SU-DHL-6 (cell line): Measurements from ENCODE around the gene TRAPPC2.

Experiments used
- H2AFZ ChIP-seq: fragments of 200-600 bp; sonication (generic); 2 replicates; pipeline ENCODE4 v1.6.1; 2014; ENCODE audit warnings: low read depth, mild to moderate bottlenecking, moderate library complexity, mixed read lengths, antibody characterized with exemption, low read length; ENCODE audit not compliant: severe bottlenecking
- H3F3A ChIP-seq: fragments of 200-600 bp; shearing (Covaris generic); 2 replicates; pipeline ENCODE4 v1.6.0; 2016; ENCODE audit warnings: antibody characterized with exemption, mild to moderate bottlenecking; ENCODE audit not compliant: insufficient read depth
- H3K27ac ChIP-seq: fragments of 200-600 bp; sonication (generic); 2 replicates; pipeline ENCODE4 v1.5.1; 2016; ENCODE audit warnings: low read depth, mild to moderate bottlenecking, low read length, moderate library complexity, mixed read lengths
- H3K27me3 ChIP-seq: fragments of 200-600 bp; sonication (generic), shearing (Covaris generic); 2 replicates; pipeline ENCODE4 v1.6.0; 2014; ENCODE audit warnings: mild to moderate bottlenecking, low read length
- H3K36me3 ChIP-seq: fragments of 200-600 bp; sonication (generic); 2 replicates; pipeline ENCODE4 v1.6.1; 2014; ENCODE audit warnings: mild to moderate bottlenecking, low read length, mixed read lengths
- H3K4me2 ChIP-seq: fragments of 300-600, 200-600 bp; shearing (Covaris generic), sonication (generic); 2 replicates; pipeline ENCODE4 v1.6.0; 2014; ENCODE audit warnings: low read length, low read depth, mild to moderate bottlenecking; ENCODE audit not compliant: poor library complexity, severe bottlenecking
- H3K4me3 ChIP-seq: fragments of 200-600 bp; sonication (generic); 2 replicates; pipeline ENCODE4 v1.5.1; 2014; ENCODE audit warnings: antibody characterized with exemption, low read length, mild to moderate bottlenecking, mixed read lengths; ENCODE audit not compliant: insufficient read depth, poor library complexity, severe bottlenecking
- H3K79me2 ChIP-seq: fragments of 200-600 bp; sonication (generic); 2 replicates; pipeline ENCODE4 v1.6.1; 2014; ENCODE audit warnings: mild to moderate bottlenecking, low read length, moderate library complexity; ENCODE audit not compliant: insufficient read depth
- H3K9ac ChIP-seq: fragments of 200-600 bp; sonication (generic); 2 replicates; pipeline ENCODE4 v1.7.0; 2014; ENCODE audit warnings: mild to moderate bottlenecking, low read length
- H3K9me2 ChIP-seq: fragments of 200-600 bp; sonication (generic); replicated peaks from 2 replicates; pipeline ENCODE4 v1.6.1; 2014; ENCODE audit warnings: low read length; ENCODE audit not compliant: insufficient read depth
- H3K9me3 ChIP-seq: fragments of 200-600 bp; sonication (generic); 2 replicates; pipeline ENCODE4 v1.6.1; 2014; ENCODE audit warnings: low read length, mixed read lengths; ENCODE audit not compliant: insufficient read depth
- H4K20me1 ChIP-seq: fragments of 200-600 bp; sonication (generic); 2 replicates; pipeline ENCODE4 v1.6.1; 2014; ENCODE audit warnings: low read depth, mild to moderate bottlenecking, antibody characterized with exemption, low read length, moderate library complexity, mixed read lengths
- CTCF ChIP-seq: fragments of 200-600 bp; sonication (generic); IDR thresholded peaks from one replicate; pipeline ENCODE4 v1.5.1; 2017; ENCODE audit warnings: antibody characterized with exemption, mild to moderate bottlenecking, low read length, moderate library complexity; ENCODE audit not compliant: insufficient read depth, poor library complexity, severe bottlenecking
- EZH2phosphoT487 ChIP-seq: fragments of 200-600 bp; sonication (generic), shearing (Covaris generic); conservative IDR thresholded peaks from 2 replicates; pipeline ENCODE4 v1.6.1; 2018; ENCODE audit warnings: mild to moderate bottlenecking, antibody characterized with exemption, low read length, moderate library complexity, mixed read lengths

Gene TRAPPC2

GRCh38 chrX:13662355-13662791 lies 72.0 kb downstream of the TRAPPC2 start:
- H3K79me2 ChIP-seq: no peaks in the 10 kb centered on the region
- no peak overlapping the region for H2AFZ ChIP-seq
- no peak overlapping the region for H3K4me3 ChIP-seq
- no peak overlapping the region for H3K4me2 ChIP-seq
- H4K20me1 ChIP-seq: no peaks in the 10 kb centered on the region
- no peaks in the 10 kb centered on the region for H3F3A ChIP-seq
- no peak overlapping the region for H3K9ac ChIP-seq
- no peaks in the 10 kb centered on the region for H3K9me2 ChIP-seq
- no peaks in the 10 kb centered on the region for H3K9me3 ChIP-seq
- no peak overlapping the region for H3K27ac ChIP-seq
- H3K27me3 ChIP-seq: no peaks in the 10 kb centered on the region
- TF ChIP-seq CTCF: no peak
- TF ChIP-seq EZH2phosphoT487: no peak
- H3K36me3 ChIP-seq: 0 out of 2 replicates have a peak, but pooled peaks cover 4% of the 10 kb centered on the region
